ENCODE data around the gene NR2F1. TPM values are rescaled to one million over a fixed set of nuclear protein-coding genes. Genes with fewer than 3 reads are reported as not detected.

NR2F1 gene
- total RNA-seq, 1 experiment from 2014 or later: 88.4 TPM

DNA sequence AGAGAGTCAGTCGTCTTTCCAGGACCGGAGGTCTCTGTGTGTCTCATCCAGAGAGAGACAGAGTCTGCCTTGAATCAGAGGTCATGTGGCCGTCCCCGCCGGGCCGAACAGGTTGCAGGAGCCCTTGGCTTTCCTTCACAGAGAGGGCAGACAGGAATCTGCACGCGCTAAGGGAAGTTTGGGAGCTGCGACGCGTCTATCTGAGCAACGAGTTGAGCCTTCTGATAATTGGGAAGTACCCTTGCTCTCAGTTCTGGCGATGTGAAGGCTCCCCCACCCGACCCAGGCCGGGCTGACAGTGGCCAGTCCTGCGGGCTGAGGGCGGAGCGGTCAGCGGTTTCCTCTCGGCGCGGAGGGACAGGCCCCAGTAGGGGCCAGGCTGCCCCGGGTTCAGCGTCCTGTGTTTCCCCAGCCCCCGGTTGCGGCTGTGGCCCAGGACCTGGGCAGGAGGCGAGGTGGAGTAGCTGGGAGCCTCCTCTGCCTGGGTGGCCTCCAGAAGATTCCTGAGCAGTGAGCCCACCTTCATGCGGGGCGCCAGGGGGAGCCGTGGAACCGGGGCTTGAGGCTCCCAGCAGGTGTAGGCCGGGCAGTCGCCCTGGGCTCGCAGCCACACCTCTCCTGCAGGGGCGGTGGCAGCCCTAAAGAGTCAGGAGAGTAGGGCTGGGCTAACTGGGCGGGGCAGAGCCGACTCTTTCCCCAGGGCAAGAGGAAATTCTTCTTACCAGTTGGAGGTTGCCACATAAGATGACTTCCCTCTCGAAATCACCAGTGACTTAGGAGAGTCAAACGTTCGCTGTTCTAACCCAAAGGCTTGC is 13.9 kb downstream of the NR2F1 start:
- Histone ChIP-seq H3K36me3 (ENCODE audit: low read depth, low read length) (peaks cover 23% of the 10 kb centered on the region), H3K4me1 (ENCODE audit: insufficient read depth, low read length) (peaks cover 14% of the 10 kb centered on the region; the same call in 1 of the 2 replicates), H4K20me1 (ENCODE audit: low read length) (peaks cover 1% of the 10 kb centered on the region; the same call in 1 of the 2 replicates), H3F3A (ENCODE audit: low read length, unreplicated experiment) (no peaks in the 10 kb centered on the region), H3K9me3 (ENCODE audit: low read length) (no peaks in the 10 kb centered on the region), H2AFZ (ENCODE audit: low read length) (no peak overlapping the region), H3K27me3 (ENCODE audit: low read length) (no peaks in the 10 kb centered on the region), H3K27ac (ENCODE audit: low read length) (no peak overlapping the region), H3K9ac (ENCODE audit: low read length) (no peak overlapping the region), H3K79me2 (ENCODE audit: low read length) (peaks cover 8% of the 10 kb centered on the region), H3K4me2 (ENCODE audit: low read length) (no peak overlapping the region), H3K4me3 (ENCODE audit: low read length) (no peak overlapping the region), H3K9me2 (replicated peaks; ENCODE audit: low read length) (no peaks in the 10 kb centered on the region)
- TF ChIP-seq, protein P1, sequence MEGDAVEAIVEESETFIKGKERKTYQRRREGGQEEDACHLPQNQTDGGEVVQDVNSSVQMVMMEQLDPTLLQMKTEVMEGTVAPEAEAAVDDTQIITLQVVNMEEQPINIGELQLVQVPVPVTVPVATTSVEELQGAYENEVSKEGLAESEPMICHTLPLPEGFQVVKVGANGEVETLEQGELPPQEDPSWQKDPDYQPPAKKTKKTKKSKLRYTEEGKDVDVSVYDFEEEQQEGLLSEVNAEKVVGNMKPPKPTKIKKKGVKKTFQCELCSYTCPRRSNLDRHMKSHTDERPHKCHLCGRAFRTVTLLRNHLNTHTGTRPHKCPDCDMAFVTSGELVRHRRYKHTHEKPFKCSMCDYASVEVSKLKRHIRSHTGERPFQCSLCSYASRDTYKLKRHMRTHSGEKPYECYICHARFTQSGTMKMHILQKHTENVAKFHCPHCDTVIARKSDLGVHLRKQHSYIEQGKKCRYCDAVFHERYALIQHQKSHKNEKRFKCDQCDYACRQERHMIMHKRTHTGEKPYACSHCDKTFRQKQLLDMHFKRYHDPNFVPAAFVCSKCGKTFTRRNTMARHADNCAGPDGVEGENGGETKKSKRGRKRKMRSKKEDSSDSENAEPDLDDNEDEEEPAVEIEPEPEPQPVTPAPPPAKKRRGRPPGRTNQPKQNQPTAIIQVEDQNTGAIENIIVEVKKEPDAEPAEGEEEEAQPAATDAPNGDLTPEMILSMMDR (conservative IDR thresholded peaks at IDR 0.05; ENCODE audit: low read depth, low read length): no peak
- TF ChIP-seq EZH2 (IDR thresholded peaks at IDR 0.05; ENCODE audit: low read length, unreplicated experiment) (no peak), EZH2phosphoT487 (IDR thresholded peaks at IDR 0.05; ENCODE audit: borderline replicate concordance, low read length) (no peak)
- intact Hi-C loops (cut with micrococcal nuclease): no loop called here
- DNase-seq: peak; percentile 45
- ATAC-seq: peak; percentile 43
- POLR2A ChIA-PET (ENCODE audit: unreplicated experiment): no interaction called here
- CTCF ChIA-PET: interaction anchor here (0.6 kb wide), 1 partner anchor 14 kb away, joined by 8 read pairs; no protein-coding TSS in a partner anchor
- BruUV-seq (replicated peaks): no TSS peak

DNA sequence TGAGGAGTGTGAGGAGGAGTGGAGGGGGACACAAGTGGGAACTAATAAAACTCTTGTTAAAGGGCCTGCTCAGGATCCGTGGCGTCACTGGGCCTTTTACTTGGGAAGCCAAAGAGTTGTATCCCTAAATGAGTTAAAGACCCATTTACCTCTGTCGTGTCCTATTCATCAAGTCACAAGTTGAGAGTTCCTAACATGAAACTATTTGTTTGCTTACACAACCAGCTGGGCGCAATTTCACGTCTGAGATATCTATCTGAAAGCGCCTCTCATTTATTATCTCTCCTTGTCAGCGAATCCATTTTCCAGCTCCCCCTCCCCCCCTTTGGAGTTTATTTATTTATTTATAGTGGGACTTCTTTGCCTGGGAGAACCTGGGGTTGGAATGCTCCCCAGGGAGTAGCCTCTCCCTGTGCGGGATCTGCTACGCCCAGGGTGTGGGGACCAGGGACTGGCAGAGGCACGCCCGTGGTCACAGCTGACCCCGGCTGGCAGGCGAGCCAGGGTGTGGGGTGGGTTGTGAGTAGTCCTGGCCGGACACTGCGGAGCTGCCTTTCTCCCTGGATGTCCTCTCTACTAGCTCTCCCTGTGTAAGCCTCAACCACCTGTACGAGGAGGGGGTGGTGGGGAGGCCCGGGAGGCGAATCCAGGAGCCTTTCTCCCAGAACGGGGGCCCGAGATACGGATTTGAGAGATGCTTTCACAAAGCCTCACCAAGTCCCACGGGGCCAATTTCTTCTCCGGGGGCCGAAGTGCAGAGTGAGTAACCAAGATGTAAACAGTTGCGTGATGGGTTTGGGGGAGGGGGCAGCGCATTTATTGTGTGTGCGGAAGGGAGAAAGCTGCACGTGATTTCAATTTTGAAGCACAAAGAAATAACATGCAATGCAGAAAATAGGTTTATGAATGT is 15.3 kb downstream of the NR2F1 start:
- H2AFZ ChIP-seq (ENCODE audit: low read length): no peak overlapping the region
- intact Hi-C loops (cut with micrococcal nuclease): no loop called here
- H3K36me3 ChIP-seq (ENCODE audit: low read depth, low read length): peaks cover 16% of the 10 kb centered on the region
- H3K9me2 ChIP-seq (replicated peaks; ENCODE audit: low read length): no peaks in the 10 kb centered on the region
- no TSS peak for BruUV-seq (replicated peaks)
- no peak for DNase-seq
- H3K4me3 ChIP-seq (ENCODE audit: low read length): no peak overlapping the region
- TF ChIP-seq EZH2phosphoT487 (IDR thresholded peaks at IDR 0.05; ENCODE audit: borderline replicate concordance, low read length) (no peak), EZH2 (IDR thresholded peaks at IDR 0.05; ENCODE audit: low read length, unreplicated experiment) (no peak)
- TF ChIP-seq, protein P1 (conservative IDR thresholded peaks at IDR 0.05; ENCODE audit: low read depth, low read length): no peak
- H3K9me3 ChIP-seq (ENCODE audit: low read length): no peaks in the 10 kb centered on the region
- peaks cover 19% of the 10 kb centered on the region for H3K4me1 ChIP-seq (ENCODE audit: insufficient read depth, low read length)
- H3K4me2 ChIP-seq (ENCODE audit: low read length): no peak overlapping the region
- ChIA-PET CTCF (no interaction called here), POLR2A (ENCODE audit: unreplicated experiment) (no interaction called here)
- H4K20me1 ChIP-seq (ENCODE audit: low read length): no peaks in the 10 kb centered on the region
- H3K79me2 ChIP-seq (ENCODE audit: low read length): no peaks in the 10 kb centered on the region
- no peaks in the 10 kb centered on the region for H3F3A ChIP-seq (ENCODE audit: low read length, unreplicated experiment)
- no peak for ATAC-seq
- no peak overlapping the region for H3K27ac ChIP-seq (ENCODE audit: low read length)
- H3K9ac ChIP-seq (ENCODE audit: low read length): no peak overlapping the region
- no peaks in the 10 kb centered on the region for H3K27me3 ChIP-seq (ENCODE audit: low read length)
